ENCODE results near the gene PTPRR. TPM values are rescaled to one million over a fixed set of nuclear protein-coding genes. Genes with fewer than 3 reads are reported as not detected.

The PTPRR gene
- total and polyA plus RNA-seq, 2 of the 4 experiments (the other 2 are of a cell fraction) = 0.18 to 0.21 TPM

DNA sequence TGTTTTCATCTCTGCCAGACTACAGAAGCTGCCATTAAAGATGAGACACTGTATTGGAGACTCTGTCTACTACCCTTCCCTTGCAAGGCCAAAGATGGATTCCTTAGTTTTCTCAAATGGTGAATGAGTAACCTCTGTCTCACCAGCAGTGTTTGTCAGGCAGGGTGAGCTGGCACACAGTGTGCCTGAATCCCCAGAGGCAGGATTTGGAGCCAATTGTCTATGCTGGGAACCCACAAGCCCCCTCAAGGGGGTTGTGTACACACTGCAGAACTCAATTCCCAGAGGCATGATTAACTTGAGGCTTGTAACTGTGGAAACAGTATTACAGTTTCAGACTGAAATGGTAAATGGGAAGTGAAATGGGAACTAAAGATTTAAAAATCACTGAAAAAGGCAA is 146.5 kb downstream of the PTPRR start:
- Histone ChIP-seq H4K91ac (ENCODE audit: insufficient read depth, low read depth, low read length) (no peak overlapping the region), H2BK120ac (ENCODE audit: low read depth, low read length) (no peak overlapping the region), H3K4me2 (ENCODE audit: low read depth, low read length) (no peak overlapping the region), H3K56ac (ENCODE audit: extremely low read depth, insufficient read depth, low read length) (no peak overlapping the region), H3K18ac (ENCODE audit: low read depth, low read length) (no peak overlapping the region), H2BK5ac (ENCODE audit: low read depth, low read length, poor library complexity, severe bottlenecking) (no peak overlapping the region), H3K4me1 (ENCODE audit: control insufficient read depth, insufficient read depth, low read length) (no peaks in the 10 kb centered on the region), H3K9me3 (ENCODE audit: control insufficient read depth, insufficient read depth, low read length) (no peaks in the 10 kb centered on the region), H3K9me1 (ENCODE audit: insufficient read depth, low read length) (no peaks in the 10 kb centered on the region), H3K9ac (ENCODE audit: low read depth, low read length) (no peak overlapping the region), H4K5ac (ENCODE audit: low read depth, low read length) (no peak overlapping the region), H3K79me1 (ENCODE audit: low read depth in 1 of 2, low read length in 2 of 2) (no peaks in the 10 kb centered on the region), H3K4me3 (ENCODE audit: insufficient read depth, low read depth, low read length) (no peak overlapping the region), H4K20me1 (ENCODE audit: insufficient read depth, low read length) (no peaks in the 10 kb centered on the region), H3K36me3 (ENCODE audit: control insufficient read depth, insufficient read depth, low read length) (no peaks in the 10 kb centered on the region), H3K4ac (ENCODE audit: low read depth, low read length) (no peak overlapping the region), H2BK20ac (ENCODE audit: low read depth, low read length) (no peak overlapping the region), H2BK15ac (ENCODE audit: low read depth, low read length) (no peak overlapping the region), H3K23ac (ENCODE audit: low read depth, low read length) (no peak overlapping the region), H2AFZ (replicated peaks; ENCODE audit: low read length, poor library complexity) (no peak overlapping the region), H2AK5ac (ENCODE audit: low read depth, low read length) (no peak overlapping the region), H3K14ac (replicated peaks; ENCODE audit: low read depth, low read length) (no peak overlapping the region), H3K27me3 (ENCODE audit: control insufficient read depth, insufficient read depth, low read length) (no peaks in the 10 kb centered on the region), H2AK9ac (replicated peaks; ENCODE audit: low read depth, low read length, poor library complexity) (no peak overlapping the region), H3K27ac (ENCODE audit: insufficient read depth, low read length) (no peak overlapping the region), H4K8ac (ENCODE audit: low read depth in 2 of 2, low read length in 2 of 2) (no peak overlapping the region)
- dilution Hi-C loops (cut with HindIII; ENCODE audit: low sequenced_read_pairs, unreplicated experiment) = no loop called here
- DNase-seq = no peak
- in situ Hi-C loops (cut with MboI; ENCODE audit: low sequenced_read_pairs) = no loop called here
- TF ChIP-seq, protein P1, sequence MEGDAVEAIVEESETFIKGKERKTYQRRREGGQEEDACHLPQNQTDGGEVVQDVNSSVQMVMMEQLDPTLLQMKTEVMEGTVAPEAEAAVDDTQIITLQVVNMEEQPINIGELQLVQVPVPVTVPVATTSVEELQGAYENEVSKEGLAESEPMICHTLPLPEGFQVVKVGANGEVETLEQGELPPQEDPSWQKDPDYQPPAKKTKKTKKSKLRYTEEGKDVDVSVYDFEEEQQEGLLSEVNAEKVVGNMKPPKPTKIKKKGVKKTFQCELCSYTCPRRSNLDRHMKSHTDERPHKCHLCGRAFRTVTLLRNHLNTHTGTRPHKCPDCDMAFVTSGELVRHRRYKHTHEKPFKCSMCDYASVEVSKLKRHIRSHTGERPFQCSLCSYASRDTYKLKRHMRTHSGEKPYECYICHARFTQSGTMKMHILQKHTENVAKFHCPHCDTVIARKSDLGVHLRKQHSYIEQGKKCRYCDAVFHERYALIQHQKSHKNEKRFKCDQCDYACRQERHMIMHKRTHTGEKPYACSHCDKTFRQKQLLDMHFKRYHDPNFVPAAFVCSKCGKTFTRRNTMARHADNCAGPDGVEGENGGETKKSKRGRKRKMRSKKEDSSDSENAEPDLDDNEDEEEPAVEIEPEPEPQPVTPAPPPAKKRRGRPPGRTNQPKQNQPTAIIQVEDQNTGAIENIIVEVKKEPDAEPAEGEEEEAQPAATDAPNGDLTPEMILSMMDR (conservative IDR thresholded peaks at IDR 0.05; ENCODE audit: low read depth, low read length) = no peak
- TF ChIP-seq MXI1 (IDR thresholded peaks at IDR 0.05; ENCODE audit: borderline replicate concordance, low read depth, low read length) = no peak
- no peak for TF ChIP-seq MAZ (IDR thresholded peaks at IDR 0.05; ENCODE audit: borderline replicate concordance, low read depth, low read length)
- no peak for TF ChIP-seq POLR2A (IDR thresholded peaks at IDR 0.05; ENCODE audit: low read depth, low read length)
- TF ChIP-seq SMC3 (IDR thresholded peaks at IDR 0.05; ENCODE audit: low read depth, low read length) = no peak
- no peak for TF ChIP-seq RAD21 (IDR thresholded peaks at IDR 0.05; ENCODE audit: low read length)
- TF ChIP-seq FOS (IDR thresholded peaks at IDR 0.05; ENCODE audit: low read depth, low read length) = no peak
- no peak for TF ChIP-seq RCOR1 (IDR thresholded peaks at IDR 0.05; ENCODE audit: insufficient replicate concordance, low read length)
- TF ChIP-seq NFE2L2 (IDR thresholded peaks at IDR 0.05; ENCODE audit: low read depth, low read length) = no peak
- TF ChIP-seq CHD1 (IDR thresholded peaks at IDR 0.05; ENCODE audit: low read depth, low read length) = no peak
- TF ChIP-seq, protein P2, sequence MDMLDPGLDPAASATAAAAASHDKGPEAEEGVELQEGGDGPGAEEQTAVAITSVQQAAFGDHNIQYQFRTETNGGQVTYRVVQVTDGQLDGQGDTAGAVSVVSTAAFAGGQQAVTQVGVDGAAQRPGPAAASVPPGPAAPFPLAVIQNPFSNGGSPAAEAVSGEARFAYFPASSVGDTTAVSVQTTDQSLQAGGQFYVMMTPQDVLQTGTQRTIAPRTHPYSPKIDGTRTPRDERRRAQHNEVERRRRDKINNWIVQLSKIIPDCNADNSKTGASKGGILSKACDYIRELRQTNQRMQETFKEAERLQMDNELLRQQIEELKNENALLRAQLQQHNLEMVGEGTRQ (IDR thresholded peaks at IDR 0.05; ENCODE audit: low read depth, low read length) = no peak
- TF ChIP-seq CEBPB (IDR thresholded peaks at IDR 0.05; ENCODE audit: low read depth, low read length) = no peak
- ChIA-PET POLR2A (ENCODE audit: unreplicated experiment) (no interaction called here), CTCF (no interaction called here)
- ATAC-seq (ENCODE audit: low read depth) = no peak
- intact Hi-C loops (cut with micrococcal nuclease) = no loop called here
- BruUV-seq (replicated peaks) = no TSS peak

Data from IMR-90 (cell line).